DOHH2 (cell line): ENCODE results near the gene LAP3.

ENCODE experiments used
- EZH2phosphoT487 ChIP-seq: fragments of 200-600 bp; sonication (generic); IDR thresholded peaks from 2 replicates; pipeline ENCODE4 v1.6.1; 2017; ENCODE audit warnings: borderline replicate concordance, mild to moderate bottlenecking, antibody characterized with exemption, low read length, moderate library complexity, mixed read lengths
- TF ChIP-seq, protein P1 (sequence below): fragments of 200-600 bp; sonication (generic); IDR thresholded peaks from one replicate; pipeline ENCODE4 v1.5.1; 2014; ENCODE audit warnings: antibody characterized with exemption, mild to moderate bottlenecking, low read depth, low read length; ENCODE audit not compliant: poor library complexity, severe bottlenecking

DNA sequence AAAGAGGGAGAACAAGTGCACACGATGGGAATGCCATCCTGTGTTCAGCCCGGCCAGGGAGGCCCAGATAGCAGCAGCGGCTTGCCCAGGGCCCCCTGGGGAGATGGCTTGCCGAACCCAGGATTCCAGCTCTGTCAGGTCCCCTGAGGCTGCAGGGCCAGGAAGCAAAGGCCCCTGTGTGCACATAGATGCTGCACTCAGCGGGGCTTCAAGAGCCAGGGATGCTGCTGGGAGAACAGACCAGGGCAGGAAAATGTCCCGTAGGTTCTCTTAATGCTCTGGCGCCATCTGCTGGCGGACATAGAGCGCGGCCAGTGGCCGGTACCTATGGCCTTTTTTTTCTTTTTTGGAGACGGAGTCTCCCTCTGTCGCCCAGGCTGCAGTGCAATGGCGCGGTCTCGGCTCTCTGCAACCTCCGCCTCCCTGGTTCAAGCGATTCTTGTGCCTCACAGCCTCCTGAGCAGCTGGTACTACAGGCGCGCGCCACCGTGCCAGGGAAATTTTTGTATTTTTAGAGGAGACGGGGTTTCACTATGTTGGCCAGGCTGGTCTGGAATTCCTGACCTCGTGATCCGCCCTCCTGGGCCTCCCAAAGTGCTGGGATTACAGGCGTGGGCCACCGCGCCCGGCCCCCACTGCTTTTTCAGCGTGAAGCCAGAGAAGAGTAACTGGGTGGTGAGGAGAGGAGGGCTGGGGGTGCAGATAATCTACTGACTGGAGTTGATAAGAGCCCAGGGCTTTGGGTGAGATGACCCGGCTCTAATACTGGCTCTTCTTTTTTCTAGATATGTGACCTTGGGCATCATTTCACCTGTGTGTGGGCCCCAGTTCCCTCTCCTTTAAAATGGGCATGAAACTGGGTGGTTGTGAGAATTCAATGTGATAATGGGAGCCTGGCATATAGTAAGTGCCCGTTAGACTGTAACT, 60.0 kb downstream of the LAP3 start:
- TF ChIP-seq, protein P1, sequence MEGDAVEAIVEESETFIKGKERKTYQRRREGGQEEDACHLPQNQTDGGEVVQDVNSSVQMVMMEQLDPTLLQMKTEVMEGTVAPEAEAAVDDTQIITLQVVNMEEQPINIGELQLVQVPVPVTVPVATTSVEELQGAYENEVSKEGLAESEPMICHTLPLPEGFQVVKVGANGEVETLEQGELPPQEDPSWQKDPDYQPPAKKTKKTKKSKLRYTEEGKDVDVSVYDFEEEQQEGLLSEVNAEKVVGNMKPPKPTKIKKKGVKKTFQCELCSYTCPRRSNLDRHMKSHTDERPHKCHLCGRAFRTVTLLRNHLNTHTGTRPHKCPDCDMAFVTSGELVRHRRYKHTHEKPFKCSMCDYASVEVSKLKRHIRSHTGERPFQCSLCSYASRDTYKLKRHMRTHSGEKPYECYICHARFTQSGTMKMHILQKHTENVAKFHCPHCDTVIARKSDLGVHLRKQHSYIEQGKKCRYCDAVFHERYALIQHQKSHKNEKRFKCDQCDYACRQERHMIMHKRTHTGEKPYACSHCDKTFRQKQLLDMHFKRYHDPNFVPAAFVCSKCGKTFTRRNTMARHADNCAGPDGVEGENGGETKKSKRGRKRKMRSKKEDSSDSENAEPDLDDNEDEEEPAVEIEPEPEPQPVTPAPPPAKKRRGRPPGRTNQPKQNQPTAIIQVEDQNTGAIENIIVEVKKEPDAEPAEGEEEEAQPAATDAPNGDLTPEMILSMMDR, result peak; percentile 88
- no peak for TF ChIP-seq EZH2phosphoT487
